ENCODE measurements around the gene FBP2. TPM values are rescaled to one million over a fixed set of nuclear protein-coding genes. Genes with fewer than 3 reads are reported as not detected.
"Not testable (repeated sequence)": the region's sequence is repeated elsewhere in the genome, so short reads cannot be mapped to it uniquely, and the experiment has no call there.

The FBP2 gene
- total RNA-seq, 6 experiments from 2014 or later: not detected

GRCh38 chr9:94566550-94566949 lies 27.1 kb downstream of the FBP2 start:
- Histone ChIP-seq H3K9me3 (no peaks in the 10 kb centered on the region), H3K27ac (no peak overlapping the region), H3K4me1 (no peaks in the 10 kb centered on the region), H3K4me3 (no peak overlapping the region), H3K36me3 (no peaks in the 10 kb centered on the region), H3K27me3 (no peaks in the 10 kb centered on the region)
- intact Hi-C loops (cut with DNase I): no loop called here
- TF ChIP-seq POLR2A (IDR thresholded peaks at IDR 0.05) (no peak), CTCF (IDR thresholded peaks at IDR 0.05) (no peak)
- DNase-seq (no peak), ATAC-seq (no peak)

GRCh38 chr9:94564279-94564678 lies 29.3 kb downstream of the FBP2 start:
- intact Hi-C loops (cut with DNase I): not testable (repeated sequence)

GRCh38 chr9:94563548-94563947 lies 30.1 kb downstream of the FBP2 start:
- Histone ChIP-seq H3K36me3 (no peaks in the 10 kb centered on the region), H3K27me3 (no peaks in the 10 kb centered on the region), H3K4me1 (no peaks in the 10 kb centered on the region), H3K9me3 (no peaks in the 10 kb centered on the region), H3K27ac (no peak overlapping the region), H3K4me3 (no peak overlapping the region)
- WGBS (ENCODE audit: insufficient coverage, low coverage, low lambda C conversion rate, missing lambda C conversion rate): 48% methylated on average over 2 of the region's 2 CpGs
- DNase-seq (no peak), ATAC-seq (no peak)
- intact Hi-C loops (cut with DNase I): no loop called here
- TF ChIP-seq POLR2A (IDR thresholded peaks at IDR 0.05): no peak
- TF ChIP-seq CTCF (IDR thresholded peaks at IDR 0.05): no peak

More at GRCh38 chr9:94564279-94564678, 29.3 kb downstream of the FBP2 start:
- not testable (repeated sequence) for ATAC-seq, H3K4me3 ChIP-seq, H3K27ac ChIP-seq, H3K4me1 ChIP-seq, H3K36me3 ChIP-seq, H3K27me3 ChIP-seq, H3K9me3 ChIP-seq, DNase-seq
- 67% methylated on average over 3 of the region's 3 CpGs for WGBS (ENCODE audit: insufficient coverage, low coverage, low lambda C conversion rate, missing lambda C conversion rate)

GRCh38 chr9:94560237-94560636 lies 33.4 kb downstream of the FBP2 start:
- Histone ChIP-seq H3K9me3 (no peaks in the 10 kb centered on the region), H3K36me3 (no peaks in the 10 kb centered on the region), H3K27me3 (no peaks in the 10 kb centered on the region), H3K27ac (no peak overlapping the region), H3K4me1 (no peaks in the 10 kb centered on the region), H3K4me3 (no peak overlapping the region)
- ATAC-seq (no peak), DNase-seq (no peak)
- WGBS (ENCODE audit: insufficient coverage, low coverage, low lambda C conversion rate, missing lambda C conversion rate): 88% methylated on average over 6 of the region's 6 CpGs
- TF ChIP-seq CTCF (IDR thresholded peaks at IDR 0.05): no peak
- TF ChIP-seq POLR2A (IDR thresholded peaks at IDR 0.05): no peak
- intact Hi-C loops (cut with DNase I): no loop called here

GRCh38 chr9:94557376-94557775 lies 36.2 kb downstream of the FBP2 start:
- Histone ChIP-seq H3K36me3 (no peaks in the 10 kb centered on the region), H3K9me3 (no peaks in the 10 kb centered on the region), H3K27me3 (no peaks in the 10 kb centered on the region), H3K4me1 (peaks cover 0 to 6% (median 3%) of the 10 kb centered on the region in 4 donors), H3K4me3 (no peak overlapping the region), H3K27ac (no peak overlapping the region)
- no peak for DNase-seq
- intact Hi-C loops (cut with DNase I): no loop called here
- ATAC-seq: no peak
- TF ChIP-seq CTCF (IDR thresholded peaks at IDR 0.05): no peak
- 75% methylated on average over 4 of the region's 4 CpGs for WGBS (ENCODE audit: insufficient coverage, low coverage, low lambda C conversion rate, missing lambda C conversion rate)

Data from right lobe of liver (tissue), 6 donors.